ENCODE measurements around the gene HBS1L. TPM values are rescaled to one million over a fixed set of nuclear protein-coding genes. Genes with fewer than 3 reads are reported as not detected.

Gene HBS1L
- total RNA-seq, 1 experiment from 2014 or later = 89.4 TPM

DNA sequence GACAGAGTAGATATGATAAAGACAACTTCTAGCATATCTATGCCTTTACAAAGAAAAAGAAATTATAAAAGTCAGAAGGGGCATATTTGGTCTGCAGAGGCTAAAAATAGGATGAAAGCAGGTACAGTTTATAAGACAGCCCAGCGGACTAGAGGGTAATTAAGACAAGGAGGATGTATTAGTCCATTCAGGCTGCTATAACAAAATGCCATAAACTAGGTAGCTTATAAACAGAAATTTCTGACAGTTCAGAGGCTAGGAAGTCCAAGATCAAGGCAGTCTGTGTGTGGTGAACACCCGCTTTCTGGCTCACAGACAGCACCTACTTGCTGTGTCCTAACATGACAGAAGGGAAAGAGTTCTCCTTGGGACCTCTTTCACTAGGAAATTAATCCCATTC, 5.7 kb downstream of the HBS1L start:
- ATAC-seq (no peak), DNase-seq (ENCODE audit: low read depth, low spot score) (no peak)
- Histone ChIP-seq H3K27ac (ENCODE audit: low read depth, low read length) (no peak overlapping the region), H3K79me2 (ENCODE audit: insufficient read depth, low read length) (peaks cover 99% of the 10 kb centered on the region), H3K27me3 (ENCODE audit: insufficient read depth, low read length) (no peaks in the 10 kb centered on the region), H3K4me3 (replicated peaks in 1 of 2; ENCODE audit: low read depth in 1 of 2, low read length in 2 of 2) (no peak overlapping the region), H3K4me2 (ENCODE audit: low read length) (no peak overlapping the region), H3K9me2 (ENCODE audit: insufficient read depth) (no peaks in the 10 kb centered on the region), H4K20me1 (ENCODE audit: insufficient read depth) (peaks cover 7% of the 10 kb centered on the region; the same call in 1 of the 2 replicates), H3K36me3 (ENCODE audit: control insufficient read depth in 1 of 2, insufficient read depth in 2 of 2, low read length in 2 of 2) (peaks cover 4 to 16% of the 10 kb centered on the region in 2 experiments; a peak in 2 of 4 replicates), H2AFZ (ENCODE audit: low read depth, low read length, poor library complexity, severe bottlenecking) (no peak overlapping the region), H3K9ac (ENCODE audit: low read length) (no peak overlapping the region), H3K4me1 (ENCODE audit: control insufficient read depth in 1 of 2, insufficient read depth in 2 of 2, low read length in 2 of 2) (peaks cover 0 to 10% of the 10 kb centered on the region in 2 experiments; a peak in 3 of 4 replicates), H3K9me3 (ENCODE audit: control insufficient read depth in 1 of 2, insufficient read depth in 1 of 2, low read depth in 1 of 2, low read length in 2 of 2) (no peaks in the 10 kb centered on the region)
- intact Hi-C loops (cut with micrococcal nuclease) = no loop called here
- CTCF ChIA-PET = no interaction called here
- TF ChIP-seq SIN3A (IDR thresholded peaks at IDR 0.05; ENCODE audit: low read depth) (no peak), ELF1 (IDR thresholded peaks at IDR 0.05; ENCODE audit: borderline replicate concordance, low read depth) (no peak), POLR2A (IDR thresholded peaks at IDR 0.05; ENCODE audit: borderline replicate concordance, extremely low read depth, insufficient read depth, insufficient read length) (no peak), JUND (IDR thresholded peaks at IDR 0.05) (no peak), ZFX (IDR thresholded peaks at IDR 0.05) (no peak), SRF (IDR thresholded peaks at IDR 0.05; ENCODE audit: low read depth) (no peak), RAD21 (IDR thresholded peaks at IDR 0.05; ENCODE audit: low read depth) (no peak), EZH2 (IDR thresholded peaks at IDR 0.05) (no peak), YY1 (IDR thresholded peaks at IDR 0.05; ENCODE audit: extremely low read depth, insufficient replicate concordance, low read depth, low read length) (no peak), EGR1 (IDR thresholded peaks at IDR 0.05; ENCODE audit: low read depth) (no peak), FOSL1 (IDR thresholded peaks at IDR 0.05; ENCODE audit: low read depth) (no peak), POLR2AphosphoS5 (IDR thresholded peaks at IDR 0.05; ENCODE audit: low read depth, low read length) (no peak), ZNF274 (IDR thresholded peaks at IDR 0.05; ENCODE audit: low read depth, low read length) (no peak), CBX3 (IDR thresholded peaks at IDR 0.05; ENCODE audit: low read depth) (no peak)
- TF ChIP-seq, protein P1, sequence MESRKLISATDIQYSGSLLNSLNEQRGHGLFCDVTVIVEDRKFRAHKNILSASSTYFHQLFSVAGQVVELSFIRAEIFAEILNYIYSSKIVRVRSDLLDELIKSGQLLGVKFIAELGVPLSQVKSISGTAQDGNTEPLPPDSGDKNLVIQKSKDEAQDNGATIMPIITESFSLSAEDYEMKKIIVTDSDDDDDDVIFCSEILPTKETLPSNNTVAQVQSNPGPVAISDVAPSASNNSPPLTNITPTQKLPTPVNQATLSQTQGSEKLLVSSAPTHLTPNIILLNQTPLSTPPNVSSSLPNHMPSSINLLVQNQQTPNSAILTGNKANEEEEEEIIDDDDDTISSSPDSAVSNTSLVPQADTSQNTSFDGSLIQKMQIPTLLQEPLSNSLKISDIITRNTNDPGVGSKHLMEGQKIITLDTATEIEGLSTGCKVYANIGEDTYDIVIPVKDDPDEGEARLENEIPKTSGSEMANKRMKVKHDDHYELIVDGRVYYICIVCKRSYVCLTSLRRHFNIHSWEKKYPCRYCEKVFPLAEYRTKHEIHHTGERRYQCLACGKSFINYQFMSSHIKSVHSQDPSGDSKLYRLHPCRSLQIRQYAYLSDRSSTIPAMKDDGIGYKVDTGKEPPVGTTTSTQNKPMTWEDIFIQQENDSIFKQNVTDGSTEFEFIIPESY (IDR thresholded peaks at IDR 0.05; ENCODE audit: extremely low read depth, insufficient replicate concordance, low read length) = no peak
- TF ChIP-seq, protein P2, sequence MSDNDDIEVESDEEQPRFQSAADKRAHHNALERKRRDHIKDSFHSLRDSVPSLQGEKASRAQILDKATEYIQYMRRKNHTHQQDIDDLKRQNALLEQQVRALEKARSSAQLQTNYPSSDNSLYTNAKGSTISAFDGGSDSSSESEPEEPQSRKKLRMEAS (IDR thresholded peaks at IDR 0.05) = no peak
- TF ChIP-seq, protein P3, sequence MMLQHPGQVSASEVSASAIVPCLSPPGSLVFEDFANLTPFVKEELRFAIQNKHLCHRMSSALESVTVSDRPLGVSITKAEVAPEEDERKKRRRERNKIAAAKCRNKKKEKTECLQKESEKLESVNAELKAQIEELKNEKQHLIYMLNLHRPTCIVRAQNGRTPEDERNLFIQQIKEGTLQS (IDR thresholded peaks at IDR 0.05) = no peak
- no TSS peak for BruUV-seq (replicated peaks)
- POLR2A ChIA-PET = no interaction called here
- RAD21 ChIA-PET (ENCODE audit: low non-redundant PET in 1 of 2, low total read pairs in 2 of 2, uncharacterized antibody in 2 of 2, unreplicated experiment in 2 of 2) = no interaction called here
